Daoy (cell line): ENCODE data around the gene WARS2. TPM values are rescaled to one million over a fixed set of nuclear protein-coding genes. Genes with fewer than 3 reads are reported as not detected.

Experiments
- DNase-seq: peaks from one replicate; pipeline ENCODE4 v3.0.0-alpha.2; 2015; ENCODE audit warnings: low read depth
- total RNA-seq: library from RNA; depleted of rRNA; stranded (reverse); fragments of >200 nt; shearing (Covaris generic); gene quantifications from 2 replicates; pipeline ENCODE4 v1.2.3, GENCODE V29; 2014; rRNA removed

The WARS2 gene
- total RNA-seq, 1 experiment from 2014 or later = 20.4 TPM

- no peak for DNase-seq
These were observed 156.2 kb downstream of the WARS2 start for GRCh38 chr1:118984086-118984721.

- no peak for DNase-seq
These were observed 156.9 kb downstream of the WARS2 start for GRCh38 chr1:118983558-118984041.

- no peak for DNase-seq
These were observed 157.5 kb downstream of the WARS2 start for GRCh38 chr1:118982821-118983557.

GRCh38 chr1:118982266-118982665 lies 158.2 kb downstream of the WARS2 start:
- no peak for DNase-seq

DNA sequence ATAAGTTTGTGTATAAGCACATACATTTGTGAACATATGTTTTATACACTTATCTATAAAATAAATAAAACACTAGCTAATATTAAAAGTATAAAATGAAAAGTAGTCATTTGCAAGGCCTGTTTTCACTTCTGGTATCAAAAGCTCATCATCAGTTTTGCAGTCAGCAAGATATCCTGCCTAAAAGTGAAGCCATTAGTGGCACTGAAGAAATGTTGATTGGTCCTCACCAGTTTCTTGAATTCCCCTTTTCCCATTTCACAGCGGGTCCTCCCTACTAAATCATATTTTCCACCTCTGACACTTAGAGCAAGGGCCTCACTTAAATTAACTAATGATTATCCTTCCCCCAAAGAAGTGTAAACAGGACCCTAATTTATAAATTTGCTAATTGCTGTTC lies 159.0 kb downstream of the WARS2 start:
- DNase-seq = no peak

Other genes starting within 250 kb of the WARS2 start
- gene TBX15, start 152.3 kb downstream of the WARS2 start, total RNA-seq = 5.1 and 7.4 TPM in 2 replicates
- gene HAO2, start 228.1 kb upstream of the WARS2 start, total RNA-seq = not detected in 2 replicates